AG09319 (cell line): ENCODE measurements around the gene SAP30BP.

Experiments used
- DNase-seq: peaks from one replicate; pipeline ENCODE4 v3.0.0-alpha.2; 2010; ENCODE audit warnings: low read depth; ENCODE audit errors: extremely low read depth
- TF ChIP-seq, protein P1 (sequence below): IDR thresholded peaks from 2 replicates; pipeline ENCODE4 v1.5.1; 2011; ENCODE audit warnings: low read depth, mild to moderate bottlenecking, inconsistent platforms, low read length, moderate library complexity

The SAP30BP gene

DNA sequence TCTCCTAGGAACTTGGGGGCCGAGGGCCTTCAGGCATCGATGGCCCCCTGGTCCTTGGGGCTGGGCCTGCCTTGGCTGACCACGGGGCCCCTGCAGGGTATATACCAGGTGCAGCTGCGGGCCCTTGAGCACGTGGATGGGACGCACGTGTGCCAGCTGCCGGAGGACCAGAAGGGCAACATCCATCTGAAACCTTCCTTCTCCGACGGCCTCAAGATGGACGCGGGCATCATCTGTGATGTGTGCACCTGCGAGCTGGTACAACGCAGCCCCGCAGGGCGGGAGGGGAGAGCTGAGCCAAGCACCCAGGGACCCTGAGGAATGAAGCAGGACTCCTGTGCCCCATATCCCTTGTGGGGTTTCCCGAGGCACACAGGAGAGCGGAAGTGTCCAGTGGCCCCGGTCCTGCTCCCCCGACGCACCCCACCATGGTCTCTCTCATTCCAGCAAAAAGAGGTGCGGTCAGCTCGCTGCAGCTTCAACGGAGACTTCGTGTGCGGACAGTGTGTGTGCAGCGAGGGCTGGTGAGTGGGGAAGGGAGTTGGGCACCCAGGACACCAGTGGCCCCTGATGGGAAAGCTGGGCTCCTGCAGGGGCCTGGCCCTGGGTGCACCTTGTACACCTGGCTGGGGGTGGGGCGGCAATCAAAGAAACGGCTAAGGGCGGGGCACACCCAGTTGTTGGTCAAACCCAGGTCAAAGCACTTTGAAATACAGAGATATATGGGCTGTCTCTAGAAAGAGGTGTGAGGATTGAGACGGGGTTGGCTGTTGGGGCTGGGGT is 64.8 kb downstream of the SAP30BP start:
- DNase-seq = no peak
- TF ChIP-seq, protein P1, sequence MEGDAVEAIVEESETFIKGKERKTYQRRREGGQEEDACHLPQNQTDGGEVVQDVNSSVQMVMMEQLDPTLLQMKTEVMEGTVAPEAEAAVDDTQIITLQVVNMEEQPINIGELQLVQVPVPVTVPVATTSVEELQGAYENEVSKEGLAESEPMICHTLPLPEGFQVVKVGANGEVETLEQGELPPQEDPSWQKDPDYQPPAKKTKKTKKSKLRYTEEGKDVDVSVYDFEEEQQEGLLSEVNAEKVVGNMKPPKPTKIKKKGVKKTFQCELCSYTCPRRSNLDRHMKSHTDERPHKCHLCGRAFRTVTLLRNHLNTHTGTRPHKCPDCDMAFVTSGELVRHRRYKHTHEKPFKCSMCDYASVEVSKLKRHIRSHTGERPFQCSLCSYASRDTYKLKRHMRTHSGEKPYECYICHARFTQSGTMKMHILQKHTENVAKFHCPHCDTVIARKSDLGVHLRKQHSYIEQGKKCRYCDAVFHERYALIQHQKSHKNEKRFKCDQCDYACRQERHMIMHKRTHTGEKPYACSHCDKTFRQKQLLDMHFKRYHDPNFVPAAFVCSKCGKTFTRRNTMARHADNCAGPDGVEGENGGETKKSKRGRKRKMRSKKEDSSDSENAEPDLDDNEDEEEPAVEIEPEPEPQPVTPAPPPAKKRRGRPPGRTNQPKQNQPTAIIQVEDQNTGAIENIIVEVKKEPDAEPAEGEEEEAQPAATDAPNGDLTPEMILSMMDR = no peak

DNA sequence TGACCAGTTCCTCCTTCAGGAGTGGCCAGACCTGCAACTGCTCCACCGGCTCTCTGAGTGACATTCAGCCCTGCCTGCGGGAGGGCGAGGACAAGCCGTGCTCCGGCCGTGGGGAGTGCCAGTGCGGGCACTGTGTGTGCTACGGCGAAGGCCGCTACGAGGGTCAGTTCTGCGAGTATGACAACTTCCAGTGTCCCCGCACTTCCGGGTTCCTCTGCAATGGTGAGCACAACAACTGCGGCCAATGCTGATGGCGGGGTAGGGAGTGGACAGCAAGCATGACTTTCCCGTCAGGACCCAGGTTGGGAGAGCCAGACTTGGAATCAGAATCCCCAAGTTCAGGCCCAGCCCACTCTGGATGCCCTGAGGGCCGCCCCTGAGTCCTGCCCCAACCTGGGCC is 66.3 kb downstream of the SAP30BP start:
- TF ChIP-seq, protein P1 = no peak
- no peak for DNase-seq

DNA sequence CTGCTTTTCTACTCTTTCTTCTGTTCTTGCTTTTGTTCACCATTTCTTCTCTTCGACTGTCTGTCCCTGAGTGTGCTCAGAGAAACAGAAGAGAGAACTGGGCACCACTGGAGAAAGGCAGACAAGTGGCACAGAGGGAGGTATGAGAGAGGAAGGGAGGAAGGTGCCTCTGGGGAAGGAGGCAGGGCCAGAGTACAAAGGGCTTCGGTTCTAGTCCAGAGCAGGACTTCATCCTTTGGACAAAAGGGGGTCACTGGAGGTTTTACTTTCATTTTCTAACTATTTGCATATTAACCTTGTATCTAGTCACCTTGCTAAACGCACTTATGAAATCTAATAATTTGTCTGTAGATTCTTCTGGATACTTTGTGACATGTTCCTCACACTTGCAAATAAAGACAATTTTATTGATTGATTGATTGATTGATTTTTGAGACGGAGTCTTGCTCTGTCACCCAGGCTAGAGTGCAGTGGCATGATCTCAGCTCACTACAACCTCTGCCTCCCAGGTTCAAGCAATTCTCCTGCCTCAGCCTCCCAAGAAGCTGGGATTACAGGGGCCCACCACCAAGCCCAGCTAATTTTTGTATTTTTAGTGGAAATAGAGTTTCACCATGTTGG is 67.6 kb downstream of the SAP30BP start:
- TF ChIP-seq, protein P1 = no peak
- DNase-seq = no peak

DNA sequence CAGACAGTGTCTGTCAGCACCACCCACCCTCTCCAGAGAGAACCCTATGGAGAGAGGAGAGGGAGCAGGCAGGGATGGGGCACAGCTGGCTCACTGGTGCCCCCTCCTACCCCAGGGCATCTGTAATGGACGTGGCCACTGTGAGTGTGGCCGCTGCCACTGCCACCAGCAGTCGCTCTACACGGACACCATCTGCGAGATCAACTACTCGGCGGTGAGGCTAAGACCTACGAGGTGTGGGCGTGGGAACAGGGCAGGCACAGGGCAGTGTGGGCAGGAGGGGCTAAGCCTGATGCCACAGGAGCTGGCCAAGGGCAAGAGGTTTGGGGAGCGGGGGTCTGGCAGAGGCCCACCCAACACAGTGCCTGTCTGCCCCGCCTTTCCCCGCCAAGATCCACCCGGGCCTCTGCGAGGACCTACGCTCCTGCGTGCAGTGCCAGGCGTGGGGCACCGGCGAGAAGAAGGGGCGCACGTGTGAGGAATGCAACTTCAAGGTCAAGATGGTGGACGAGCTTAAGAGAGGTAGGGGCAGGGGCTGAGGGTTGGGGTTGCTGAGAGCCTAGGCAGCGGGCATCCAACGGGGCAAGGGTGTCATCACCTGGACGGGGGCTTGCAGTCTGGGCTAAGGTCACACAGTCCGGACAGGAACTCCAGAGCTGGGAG is 69.2 kb downstream of the SAP30BP start:
- TF ChIP-seq, protein P1 = no peak
- DNase-seq = no peak

DNA sequence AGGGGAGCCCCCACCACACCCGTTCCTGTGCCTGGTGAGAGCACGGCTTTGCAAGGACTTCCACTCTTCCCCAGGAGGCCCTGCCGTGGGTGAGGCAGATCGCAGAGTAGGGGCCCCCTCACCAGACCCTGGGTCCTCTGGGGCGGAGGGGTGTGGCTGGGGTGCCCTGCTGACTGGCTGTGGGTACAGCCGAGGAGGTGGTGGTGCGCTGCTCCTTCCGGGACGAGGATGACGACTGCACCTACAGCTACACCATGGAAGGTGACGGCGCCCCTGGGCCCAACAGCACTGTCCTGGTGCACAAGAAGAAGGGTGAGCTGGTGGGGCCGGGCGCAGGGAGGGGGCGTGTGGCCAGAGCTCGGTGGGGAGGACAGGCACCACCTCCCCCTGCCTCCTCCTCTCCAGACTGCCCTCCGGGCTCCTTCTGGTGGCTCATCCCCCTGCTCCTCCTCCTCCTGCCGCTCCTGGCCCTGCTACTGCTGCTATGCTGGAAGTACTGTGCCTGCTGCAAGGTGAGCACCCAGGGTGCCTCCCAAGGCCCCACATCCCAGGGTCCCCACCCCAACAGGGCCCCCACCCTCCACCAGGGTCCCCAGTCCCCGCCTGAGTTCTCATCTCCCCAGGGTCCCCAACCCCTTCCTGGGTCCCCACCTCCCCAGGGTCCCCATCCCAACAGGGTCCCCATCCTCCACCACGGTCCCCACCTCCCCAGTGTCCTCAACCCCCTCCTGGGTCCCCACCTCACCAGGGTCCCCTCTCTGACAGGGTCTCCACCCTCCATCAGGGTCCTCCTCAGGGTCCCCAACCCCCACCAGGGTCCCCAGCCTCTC is 70.2 kb downstream of the SAP30BP start:
- no peak for DNase-seq
- TF ChIP-seq, protein P1 = no peak

DNA sequence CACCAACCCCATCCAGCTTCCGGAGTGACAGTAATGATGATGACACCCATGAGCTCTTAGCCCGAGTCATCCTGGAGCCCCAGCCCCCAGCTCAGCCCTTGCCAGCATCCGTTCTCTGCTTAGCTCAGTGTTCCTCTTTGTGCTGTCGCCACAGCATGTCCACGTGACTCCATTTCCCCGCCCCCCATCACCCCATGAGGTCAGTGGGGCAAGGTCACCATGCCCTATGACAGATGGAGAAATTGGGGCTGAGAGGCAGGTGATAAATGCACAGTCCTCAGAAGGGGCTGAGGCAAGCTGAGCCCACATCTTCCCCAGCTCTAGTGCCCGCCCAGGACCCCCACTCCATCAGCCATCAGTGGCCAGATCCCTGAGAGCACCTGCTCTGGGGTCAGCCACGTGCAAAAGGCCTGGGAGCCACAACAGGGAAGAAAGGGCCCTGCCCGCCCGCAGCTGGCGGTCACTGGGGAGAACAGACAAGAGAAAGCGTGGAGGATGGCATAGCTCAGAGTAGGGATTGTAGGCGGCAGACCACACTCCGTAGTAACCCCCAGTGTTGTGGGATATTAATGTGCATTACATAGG is 71.2 kb downstream of the SAP30BP start:
- TF ChIP-seq, protein P1 = no peak

More for the DNA sequence above, 71.2 kb downstream of the SAP30BP start:
- DNase-seq = no peak
